Thyroid gland (tissue), 4 donors: ENCODE data around the gene PEX11G.

Experiments
- CTCF ChIP-seq, 6 experiments: fragments of 200-600 bp in 3 of 6; fragments of 450-650 bp in 3 of 6; sonication (generic) in 3 of 6; IDR thresholded peaks; one replicate each; pipeline ENCODE4 v1.5.1; 2016 to 2019; ENCODE audit warnings: antibody characterized with exemption in 6 of 6, mild to moderate bottlenecking in 2 of 6, inconsistent platforms in 1 of 6, moderate library complexity in 1 of 6
- POLR2A ChIP-seq, 2 donors: fragments of 450-650 bp; IDR thresholded peaks; one replicate each; pipeline ENCODE4 v1.6.1; 2017; ENCODE audit warnings: antibody characterized with exemption in 2 of 2, mild to moderate bottlenecking in 2 of 2, moderate library complexity in 1 of 2

GRCh38 chr19:7516333-7516732 lies 27.5 kb upstream of the PEX11G start:
- TF ChIP-seq CTCF (IDR thresholded peaks at IDR 0.05) (no peak), POLR2A (IDR thresholded peaks at IDR 0.05) (no peak)
